ENCODE data around the gene CNGA3.

- TF ChIP-seq CTCF (conservative IDR thresholded peaks at IDR 0.05; ENCODE audit: low read length): no peak
- no peak for TF ChIP-seq EZH2phosphoT487 (IDR thresholded peaks at IDR 0.05; ENCODE audit: borderline replicate concordance)
These were observed 96.2 kb downstream of the CNGA3 start for GRCh38 chr2:98442488-98442887.
